ENCODE data around the gene ERRFI1.

Gene ERRFI1

GRCh38 chr1:7971024-7971423 is 55.1 kb downstream of the ERRFI1 start:
- H3K27me3 ChIP-seq (ENCODE audit: insufficient read depth, low read length), result no peaks in the 10 kb centered on the region
- H3K9me3 ChIP-seq (ENCODE audit: insufficient read depth, low read depth, low read length), result no peaks in the 10 kb centered on the region
- WGBS (ENCODE audit: extremely low coverage, insufficient coverage, insufficient read length), result no CpG with 5 or more reads among the region's 6 CpGs
- H4K12ac ChIP-seq (ENCODE audit: low read depth, low read length), result no peak overlapping the region
- H3K4ac ChIP-seq (ENCODE audit: low read depth, low read length), result no peak overlapping the region
- no peak overlapping the region for H2BK12ac ChIP-seq (ENCODE audit: low read length)
- H3K4me2 ChIP-seq (ENCODE audit: low read length), result no peak overlapping the region
- H2BK5ac ChIP-seq (ENCODE audit: low read depth, low read length, poor library complexity), result no peak overlapping the region
- no peak overlapping the region for H3K18ac ChIP-seq (ENCODE audit: low read length)
- peaks cover 37 to 40% of the 10 kb centered on the region in 2 experiments for H3K36me3 ChIP-seq (ENCODE audit: control insufficient read depth in 1 of 2, insufficient read depth in 2 of 2, low read length in 2 of 2)
- H3K9ac ChIP-seq (ENCODE audit: low read length), result no peak overlapping the region
- H4K91ac ChIP-seq (ENCODE audit: low read depth, low read length), result no peak overlapping the region
- H2AK5ac ChIP-seq (ENCODE audit: low read length), result no peak overlapping the region
- H3K14ac ChIP-seq (ENCODE audit: low read length), result no peak overlapping the region
- no peak overlapping the region for H3K4me3 ChIP-seq (ENCODE audit: low read depth, low read length)
- no peaks in the 10 kb centered on the region for H3K79me2 ChIP-seq (ENCODE audit: control insufficient read depth, insufficient read depth, low read length, poor library complexity)
- H3K23ac ChIP-seq (ENCODE audit: low read length), result no peak overlapping the region
- no peak overlapping the region for H4K8ac ChIP-seq (ENCODE audit: low read depth, low read length)
- H3K4me1 ChIP-seq (ENCODE audit: control insufficient read depth in 1 of 2, insufficient read depth in 2 of 2, low read length in 2 of 2), result peaks cover 0 to 3% of the 10 kb centered on the region in 2 experiments
- no peaks in the 10 kb centered on the region for H3K79me1 ChIP-seq (ENCODE audit: low read length)
- H2BK120ac ChIP-seq (ENCODE audit: insufficient read depth, low read length, poor library complexity), result no peak overlapping the region
- H3K27ac ChIP-seq (ENCODE audit: low read depth, low read length), result no peak overlapping the region
- no peak overlapping the region for H2AFZ ChIP-seq (ENCODE audit: insufficient read depth, low read length, poor library complexity)
- no peak for DNase-seq

GRCh38 chr1:7970246-7970645 is 55.9 kb downstream of the ERRFI1 start:
- Histone ChIP-seq H3K27me3 (ENCODE audit: insufficient read depth, low read length) (no peaks in the 10 kb centered on the region), H2BK120ac (ENCODE audit: insufficient read depth, low read length, poor library complexity) (no peak overlapping the region), H4K12ac (ENCODE audit: low read depth, low read length) (no peak overlapping the region), H3K4me1 (ENCODE audit: control insufficient read depth in 1 of 2, insufficient read depth in 2 of 2, low read length in 2 of 2) (peaks cover 0 to 3% of the 10 kb centered on the region in 2 experiments), H3K4me2 (ENCODE audit: low read length) (no peak overlapping the region), H3K4me3 (ENCODE audit: low read depth, low read length) (no peak overlapping the region), H3K27ac (ENCODE audit: low read depth, low read length) (no peak overlapping the region), H3K79me2 (ENCODE audit: control insufficient read depth, insufficient read depth, low read length, poor library complexity) (no peaks in the 10 kb centered on the region), H3K23ac (ENCODE audit: low read length) (no peak overlapping the region), H3K9me3 (ENCODE audit: insufficient read depth, low read depth, low read length) (no peaks in the 10 kb centered on the region), H3K18ac (ENCODE audit: low read length) (no peak overlapping the region), H3K36me3 (ENCODE audit: control insufficient read depth in 1 of 2, insufficient read depth in 2 of 2, low read length in 2 of 2) (peaks cover 43 to 47% of the 10 kb centered on the region in 2 experiments), H3K4ac (ENCODE audit: low read depth, low read length) (no peak overlapping the region), H4K8ac (ENCODE audit: low read depth, low read length) (no peak overlapping the region), H2AK5ac (ENCODE audit: low read length) (no peak overlapping the region), H3K79me1 (ENCODE audit: low read length) (no peaks in the 10 kb centered on the region), H2AFZ (ENCODE audit: insufficient read depth, low read length, poor library complexity) (no peak overlapping the region), H3K9ac (ENCODE audit: low read length) (no peak overlapping the region), H2BK5ac (ENCODE audit: low read depth, low read length, poor library complexity) (no peak overlapping the region), H4K91ac (ENCODE audit: low read depth, low read length) (no peak overlapping the region), H3K14ac (ENCODE audit: low read length) (no peak overlapping the region), H2BK12ac (ENCODE audit: low read length) (no peak overlapping the region)
- no peak for DNase-seq
- WGBS (ENCODE audit: extremely low coverage, insufficient coverage, insufficient read length), result no CpG with 5 or more reads among the region's 2 CpGs

- Histone ChIP-seq H3K4ac (ENCODE audit: low read depth, low read length) (no peak overlapping the region), H2AK5ac (ENCODE audit: low read length) (no peak overlapping the region), H3K79me2 (ENCODE audit: control insufficient read depth, insufficient read depth, low read length, poor library complexity) (peaks cover 2% of the 10 kb centered on the region), H4K8ac (ENCODE audit: low read depth, low read length) (no peak overlapping the region), H2AFZ (ENCODE audit: insufficient read depth, low read length, poor library complexity) (no peak overlapping the region), H3K4me3 (ENCODE audit: low read depth, low read length) (no peak overlapping the region), H3K4me1 (ENCODE audit: control insufficient read depth in 1 of 2, insufficient read depth in 2 of 2, low read length in 2 of 2) (no peaks in the 10 kb centered on the region), H2BK5ac (ENCODE audit: low read depth, low read length, poor library complexity) (no peak overlapping the region), H2BK120ac (ENCODE audit: insufficient read depth, low read length, poor library complexity) (no peak overlapping the region), H3K23ac (ENCODE audit: low read length) (no peak overlapping the region), H3K14ac (ENCODE audit: low read length) (no peak overlapping the region), H4K12ac (ENCODE audit: low read depth, low read length) (peak overlapping the region; percentile 25), H3K18ac (ENCODE audit: low read length) (no peak overlapping the region), H2BK12ac (ENCODE audit: low read length) (no peak overlapping the region), H3K79me1 (ENCODE audit: low read length) (no peaks in the 10 kb centered on the region), H3K4me2 (ENCODE audit: low read length) (no peak overlapping the region), H3K9me3 (ENCODE audit: insufficient read depth, low read depth, low read length) (no peaks in the 10 kb centered on the region), H3K27me3 (ENCODE audit: insufficient read depth, low read length) (no peaks in the 10 kb centered on the region), H4K91ac (ENCODE audit: low read depth, low read length) (no peak overlapping the region), H3K36me3 (ENCODE audit: control insufficient read depth in 1 of 2, insufficient read depth in 2 of 2, low read length in 2 of 2) (peaks cover 46 to 63% of the 10 kb centered on the region in 2 experiments), H3K27ac (ENCODE audit: low read depth, low read length) (no peak overlapping the region), H3K9ac (ENCODE audit: low read length) (no peak overlapping the region)
- DNase-seq, result no peak
- WGBS (ENCODE audit: extremely low coverage, insufficient coverage, insufficient read length), result no CpG with 5 or more reads among the region's 4 CpGs
Observed at GRCh38 chr1:7967651-7968050, 58.5 kb downstream of the ERRFI1 start.

- DNase-seq, result no peak
- no peak overlapping the region for H4K12ac ChIP-seq (ENCODE audit: low read depth, low read length)
- no peak overlapping the region for H3K14ac ChIP-seq (ENCODE audit: low read length)
- peaks cover 2% of the 10 kb centered on the region for H3K79me2 ChIP-seq (ENCODE audit: control insufficient read depth, insufficient read depth, low read length, poor library complexity)
- H3K79me1 ChIP-seq (ENCODE audit: low read length), result no peaks in the 10 kb centered on the region
- no peak overlapping the region for H3K4me2 ChIP-seq (ENCODE audit: low read length)
- H3K27ac ChIP-seq (ENCODE audit: low read depth, low read length), result no peak overlapping the region
- H2BK120ac ChIP-seq (ENCODE audit: insufficient read depth, low read length, poor library complexity), result no peak overlapping the region
- H2AK5ac ChIP-seq (ENCODE audit: low read length), result no peak overlapping the region
- H3K4me3 ChIP-seq (ENCODE audit: low read depth, low read length), result no peak overlapping the region
- H2BK12ac ChIP-seq (ENCODE audit: low read length), result no peak overlapping the region
- no peaks in the 10 kb centered on the region for H3K27me3 ChIP-seq (ENCODE audit: insufficient read depth, low read length)
- no peak overlapping the region for H2BK5ac ChIP-seq (ENCODE audit: low read depth, low read length, poor library complexity)
- H3K9me3 ChIP-seq (ENCODE audit: insufficient read depth, low read depth, low read length), result no peaks in the 10 kb centered on the region
- no peak overlapping the region for H4K91ac ChIP-seq (ENCODE audit: low read depth, low read length)
- H2AFZ ChIP-seq (ENCODE audit: insufficient read depth, low read length, poor library complexity), result no peak overlapping the region
- no peak overlapping the region for H3K18ac ChIP-seq (ENCODE audit: low read length)
- H4K8ac ChIP-seq (ENCODE audit: low read depth, low read length), result no peak overlapping the region
- H3K9ac ChIP-seq (ENCODE audit: low read length), result no peak overlapping the region
- H3K4me1 ChIP-seq (ENCODE audit: control insufficient read depth in 1 of 2, insufficient read depth in 2 of 2, low read length in 2 of 2), result no peaks in the 10 kb centered on the region
- H3K23ac ChIP-seq (ENCODE audit: low read length), result no peak overlapping the region
- H3K36me3 ChIP-seq (ENCODE audit: control insufficient read depth in 1 of 2, insufficient read depth in 2 of 2, low read length in 2 of 2), result peaks cover 43 to 61% of the 10 kb centered on the region in 2 experiments
- WGBS (ENCODE audit: extremely low coverage, insufficient coverage, insufficient read length), result no CpG with 5 or more reads among the region's 1 CpG
- H3K4ac ChIP-seq (ENCODE audit: low read depth, low read length), result no peak overlapping the region
Observed at GRCh38 chr1:7967196-7967595, 58.9 kb downstream of the ERRFI1 start.

Data from trophoblast cell (in vitro differentiated cells and primary cell).